Right atrium auricular region (tissue), 2 donors: ENCODE measurements around the gene SMIM24. TPM values are rescaled to one million over a fixed set of nuclear protein-coding genes. Genes with fewer than 3 reads are reported as not detected.
"Not testable (repeated sequence)": the region's sequence is repeated elsewhere in the genome, so short reads cannot be mapped to it uniquely, and the experiment has no call there.

Source experiments
- DNase-seq: peaks from one replicate; pipeline ENCODE4 v3.0.0-alpha.2; 2019; ENCODE audit warnings: low spot score
- H3K27ac ChIP-seq, 2 donors: fragments of 200-600 bp; sonication (generic); 1 replicate in 1 of 2; 2 replicates in 1 of 2; pipeline ENCODE4 v1.5.1; 2016 to 2019
- H3K27me3 ChIP-seq, 2 donors: fragments of 200-600 bp; sonication (generic); one replicate each; pipeline versions ENCODE4 v1.5.1 to v1.6.0; 2017 to 2019
- H3K36me3 ChIP-seq: fragments of 200-600 bp; sonication (generic); one replicate; pipeline ENCODE4 v1.5.1; 2016
- H3K4me1 ChIP-seq, 2 donors: fragments of 200-600 bp; sonication (generic); one replicate each; pipeline versions ENCODE4 v1.5.1 to v1.6.0; 2017 to 2019
- H3K4me3 ChIP-seq, 2 donors: fragments of 200-600 bp; sonication (generic); 1 replicate in 1 of 2; 2 replicates in 1 of 2; pipeline ENCODE4 v1.5.1; 2017 to 2019; ENCODE audit warnings: mild to moderate bottlenecking in 1 of 2, moderate library complexity in 1 of 2
- H3K9me3 ChIP-seq, 2 donors: fragments of 200-600 bp; sonication (generic); one replicate each; pipeline ENCODE4 v1.5.1; 2019
- total RNA-seq, 2 donors: library from RNA; depleted of rRNA; stranded (reverse); fragments of >200 nt; gene quantifications; one replicate each; pipeline ENCODE4 v1.1.0, GENCODE V29; 2016
- TF ChIP-seq, protein P1 (sequence below), 2 donors: fragments of 200-600 bp; sonication (generic); IDR thresholded peaks; one replicate each; pipeline ENCODE4 v1.5.1; 2019; ENCODE audit warnings: antibody characterized with exemption in 2 of 2

SMIM24 gene
- total RNA-seq, 2 donors from 2014 or later, result not detected

DNA sequence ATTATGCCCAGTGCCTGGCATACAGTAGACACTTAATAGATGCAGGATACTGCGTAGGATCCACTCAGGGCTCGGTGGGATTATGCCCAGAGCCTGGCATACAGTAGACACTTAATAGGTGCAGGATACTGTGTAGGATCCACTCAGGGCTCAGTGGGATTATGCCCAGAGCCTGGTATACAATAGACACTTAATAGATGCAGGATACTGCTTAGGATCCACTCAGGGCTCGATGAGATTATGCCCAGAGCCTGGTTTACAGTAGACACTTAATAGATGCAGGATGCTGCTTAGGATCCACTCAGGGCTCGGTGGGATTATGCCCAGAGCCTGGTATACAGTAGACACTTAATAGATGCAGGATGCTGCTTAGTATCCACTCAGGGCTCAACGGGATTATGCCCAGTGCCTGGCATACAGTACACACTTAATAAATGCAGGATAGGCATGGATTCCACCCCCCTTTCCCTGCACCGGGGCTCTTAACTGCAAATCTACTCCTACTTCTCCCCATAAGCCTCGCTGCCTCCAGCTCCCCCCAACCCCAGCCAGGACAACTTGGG is 24.9 kb downstream of the SMIM24 start:
- DNase-seq, result no peak
- no peaks in the 10 kb centered on the region for H3K9me3 ChIP-seq
- peaks cover 0 to 57% of the 10 kb centered on the region in 2 donors for H3K4me1 ChIP-seq
- H3K27me3 ChIP-seq, result no peaks in the 10 kb centered on the region
- peaks cover 66% of the 10 kb centered on the region for H3K36me3 ChIP-seq
- H3K4me3 ChIP-seq, result no peak overlapping the region
- TF ChIP-seq, protein P1, sequence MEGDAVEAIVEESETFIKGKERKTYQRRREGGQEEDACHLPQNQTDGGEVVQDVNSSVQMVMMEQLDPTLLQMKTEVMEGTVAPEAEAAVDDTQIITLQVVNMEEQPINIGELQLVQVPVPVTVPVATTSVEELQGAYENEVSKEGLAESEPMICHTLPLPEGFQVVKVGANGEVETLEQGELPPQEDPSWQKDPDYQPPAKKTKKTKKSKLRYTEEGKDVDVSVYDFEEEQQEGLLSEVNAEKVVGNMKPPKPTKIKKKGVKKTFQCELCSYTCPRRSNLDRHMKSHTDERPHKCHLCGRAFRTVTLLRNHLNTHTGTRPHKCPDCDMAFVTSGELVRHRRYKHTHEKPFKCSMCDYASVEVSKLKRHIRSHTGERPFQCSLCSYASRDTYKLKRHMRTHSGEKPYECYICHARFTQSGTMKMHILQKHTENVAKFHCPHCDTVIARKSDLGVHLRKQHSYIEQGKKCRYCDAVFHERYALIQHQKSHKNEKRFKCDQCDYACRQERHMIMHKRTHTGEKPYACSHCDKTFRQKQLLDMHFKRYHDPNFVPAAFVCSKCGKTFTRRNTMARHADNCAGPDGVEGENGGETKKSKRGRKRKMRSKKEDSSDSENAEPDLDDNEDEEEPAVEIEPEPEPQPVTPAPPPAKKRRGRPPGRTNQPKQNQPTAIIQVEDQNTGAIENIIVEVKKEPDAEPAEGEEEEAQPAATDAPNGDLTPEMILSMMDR (IDR thresholded peaks at IDR 0.05), result no peak
- H3K27ac ChIP-seq, result no peak overlapping the region

- no peak for DNase-seq
- Histone ChIP-seq H3K27ac (peak overlapping the region; percentile 19 to 58), H3K9me3 (no peaks in the 10 kb centered on the region), H3K4me3 (no peak overlapping the region), H3K36me3 (peaks cover 73% of the 10 kb centered on the region), H3K4me1 (peaks cover 0 to 52% of the 10 kb centered on the region in 2 donors), H3K27me3 (no peaks in the 10 kb centered on the region)
- TF ChIP-seq, protein P1 (IDR thresholded peaks at IDR 0.05), result no peak
Measured at GRCh38 chr19:3454656-3455392, 25.5 kb downstream of the SMIM24 start.

DNA sequence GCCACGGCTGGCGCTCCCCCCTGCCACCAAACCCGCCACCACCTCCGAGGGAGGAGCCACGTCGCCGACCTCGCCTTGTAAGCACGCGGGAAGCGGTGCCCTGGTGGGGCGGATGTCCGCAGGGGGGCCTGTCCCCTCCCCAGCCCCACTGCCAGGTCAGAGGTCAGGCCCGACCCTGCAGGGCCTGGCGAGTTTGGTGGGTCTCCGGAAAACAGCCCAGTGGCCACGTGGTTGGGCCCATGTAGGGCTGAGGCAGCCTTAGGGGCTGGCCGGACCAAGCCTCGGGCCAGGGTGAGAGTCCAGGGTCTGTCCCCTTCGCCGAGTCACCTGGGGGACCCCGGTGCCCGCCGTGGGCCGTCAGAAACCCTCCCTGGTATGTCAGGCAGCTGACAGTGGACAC is 26.5 kb downstream of the SMIM24 start:
- TF ChIP-seq, protein P1 (IDR thresholded peaks at IDR 0.05), result no peak
- peaks cover 83% of the 10 kb centered on the region for H3K36me3 ChIP-seq
- no peak for DNase-seq
- H3K27me3 ChIP-seq, result no peaks in the 10 kb centered on the region
- peak overlapping the region; percentile 19 to 58 for H3K27ac ChIP-seq
- no peaks in the 10 kb centered on the region for H3K9me3 ChIP-seq
- H3K4me1 ChIP-seq, result peaks cover 0 to 42% of the 10 kb centered on the region in 2 donors
- H3K4me3 ChIP-seq, result no peak overlapping the region

GRCh38 chr19:3452942-3453214 is 27.4 kb downstream of the SMIM24 start:
- H3K4me1 ChIP-seq, result peaks cover 0 to 33% of the 10 kb centered on the region in 2 donors
- peak overlapping the region; percentile 89 to 94 for H3K27ac ChIP-seq
- H3K36me3 ChIP-seq, result peaks cover 90% of the 10 kb centered on the region
- not testable (repeated sequence) for H3K27me3 ChIP-seq, H3K9me3 ChIP-seq, DNase-seq, H3K4me3 ChIP-seq

DNA sequence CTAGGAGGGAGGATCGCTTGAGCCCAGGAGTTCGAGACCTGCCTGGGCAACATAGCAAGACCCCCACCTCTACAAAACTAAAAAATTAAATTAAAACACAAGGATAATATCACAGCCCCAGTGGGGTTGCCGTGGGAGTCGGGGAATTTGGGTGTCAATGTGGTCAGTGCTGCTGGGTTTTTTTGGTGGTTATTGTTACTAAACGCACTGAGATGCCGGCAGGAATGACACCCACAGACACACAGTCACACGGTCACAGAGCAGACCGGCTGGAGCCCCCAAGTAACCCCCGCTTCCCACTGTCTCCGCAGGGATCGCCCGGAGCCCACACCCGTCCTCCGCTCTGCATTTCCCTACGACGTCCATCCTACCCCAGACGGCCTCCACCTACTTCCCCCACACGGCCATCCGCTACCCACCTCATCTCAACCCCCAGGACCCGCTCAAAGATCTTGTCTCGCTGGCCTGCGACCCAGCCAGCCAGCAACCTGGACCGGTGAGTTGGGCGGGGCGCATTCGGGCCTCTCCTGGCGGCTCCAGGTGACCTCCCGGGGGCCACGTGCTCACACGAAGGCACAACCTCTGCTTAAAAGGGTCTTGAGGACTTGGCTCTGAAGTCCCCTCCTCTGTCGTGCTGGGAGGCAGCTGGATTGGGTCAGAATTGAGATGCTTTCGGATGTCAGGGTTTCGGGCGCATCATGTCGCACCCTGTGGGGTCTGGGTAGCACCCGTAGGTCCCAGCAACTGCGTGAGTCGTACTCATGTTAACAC is 28.0 kb downstream of the SMIM24 start:
- H3K27ac ChIP-seq, result peak overlapping the region; percentile 89 to 94
- DNase-seq, result no peak

More for the DNA sequence above, 28.0 kb downstream of the SMIM24 start:
- Histone ChIP-seq H3K36me3 (peaks cover 87% of the 10 kb centered on the region), H3K9me3 (no peaks in the 10 kb centered on the region), H3K4me1 (peaks cover 0 to 27% of the 10 kb centered on the region in 2 donors), H3K27me3 (no peaks in the 10 kb centered on the region), H3K4me3 (no peak overlapping the region)
- TF ChIP-seq, protein P1 (IDR thresholded peaks at IDR 0.05), result no peak
